ENCODE data around the gene PTEN. TPM values are rescaled to one million over a fixed set of nuclear protein-coding genes. Genes with fewer than 3 reads are reported as not detected.
"Not testable (repeated sequence)": the region's sequence is repeated elsewhere in the genome, so short reads cannot be mapped to it uniquely, and the experiment has no call there.

The PTEN gene
- total RNA-seq, 2 donors from 2014 or later = 49.8 to 75.3 TPM

- not testable (repeated sequence) for H3K27me3 Mint-ChIP-seq; H3K9me3 Mint-ChIP-seq; ATAC-seq; DNase-seq (ENCODE audit: low spot score); H3K36me3 Mint-ChIP-seq; H3K4me3 Mint-ChIP-seq; H3K27ac Mint-ChIP-seq
- peaks cover 11 to 13% of the 10 kb centered on the region in 2 donors for H3K4me1 Mint-ChIP-seq (ENCODE audit: low read depth in 2 of 2)
Measured at GRCh38 chr10:87855247-87855646, 8.2 kb upstream of the PTEN start.

GRCh38 chr10:87855665-87856064 is 7.8 kb upstream of the PTEN start:
- not testable (repeated sequence) for H3K36me3 Mint-ChIP-seq; H3K27ac Mint-ChIP-seq; DNase-seq (ENCODE audit: low spot score); H3K9me3 Mint-ChIP-seq; H3K27me3 Mint-ChIP-seq; ATAC-seq; H3K4me3 Mint-ChIP-seq
- peaks cover 14% of the 10 kb centered on the region in 2 donors for H3K4me1 Mint-ChIP-seq (ENCODE audit: low read depth in 2 of 2)

GRCh38 chr10:87860156-87860795 is 3.1 kb upstream of the PTEN start:
- peaks cover 7% of the 10 kb centered on the region for H3K36me3 Mint-ChIP-seq
- peaks cover 37 to 39% of the 10 kb centered on the region in 2 donors for H3K4me1 Mint-ChIP-seq (ENCODE audit: low read depth in 2 of 2)
- DNase-seq (ENCODE audit: low spot score) = no peak
- H3K27me3 Mint-ChIP-seq = no peaks in the 10 kb centered on the region
- H3K27ac Mint-ChIP-seq = no peak overlapping the region
- H3K4me3 Mint-ChIP-seq = no peak overlapping the region
- H3K9me3 Mint-ChIP-seq = no peaks in the 10 kb centered on the region
- ATAC-seq = no peak

DNA sequence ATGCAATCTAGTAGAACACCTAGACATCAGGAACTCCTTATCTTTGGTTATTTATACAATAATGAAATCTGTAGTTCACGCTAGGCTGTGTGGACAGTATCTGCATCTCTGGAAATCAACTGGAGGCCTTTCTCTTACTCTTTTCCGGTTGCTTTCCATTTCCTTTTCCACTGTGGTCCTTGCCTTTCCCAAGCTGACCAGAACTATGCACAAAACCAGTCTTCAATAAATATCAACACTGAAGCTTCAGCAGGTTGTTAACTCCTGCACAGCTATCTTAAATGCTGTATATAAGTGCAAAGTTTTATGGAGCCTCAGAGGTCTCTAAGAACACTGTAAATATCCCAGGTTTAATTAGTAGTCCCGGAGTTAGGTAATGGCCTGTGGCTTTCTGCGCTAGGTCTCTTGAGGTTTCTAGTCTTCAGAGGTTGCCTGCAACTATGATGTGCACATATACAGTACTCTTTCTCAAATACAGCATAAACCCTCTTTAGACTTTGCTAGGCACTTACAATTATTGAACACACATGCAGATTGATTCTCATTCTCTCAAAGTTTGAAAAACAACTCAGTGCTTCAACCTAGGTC is 2.5 kb upstream of the PTEN start:
- no peak for ATAC-seq
- Mint-ChIP-seq H3K36me3 (peaks cover 7% of the 10 kb centered on the region), H3K4me3 (peak overlapping the region; percentile 99), H3K4me1 (ENCODE audit: low read depth in 2 of 2) (peaks cover 39% of the 10 kb centered on the region in 2 donors), H3K27ac (peak overlapping the region; percentile 93), H3K27me3 (no peaks in the 10 kb centered on the region), H3K9me3 (no peaks in the 10 kb centered on the region)
- DNase-seq (ENCODE audit: low spot score) = no peak

- no peaks in the 10 kb centered on the region for H3K27me3 Mint-ChIP-seq
- H3K4me3 Mint-ChIP-seq = peak overlapping the region; percentile 99
- DNase-seq (ENCODE audit: low spot score) (peak; percentile 81), ATAC-seq (peak; percentile 37 to 66)
- H3K36me3 Mint-ChIP-seq = peaks cover 8% of the 10 kb centered on the region
- H3K27ac Mint-ChIP-seq = peak overlapping the region; percentile 93
- no peaks in the 10 kb centered on the region for H3K9me3 Mint-ChIP-seq
- H3K4me1 Mint-ChIP-seq (ENCODE audit: low read depth in 2 of 2) = peaks cover 41 to 45% of the 10 kb centered on the region in 2 donors
Measured at GRCh38 chr10:87861566-87861952, 1.9 kb upstream of the PTEN start.

DNA sequence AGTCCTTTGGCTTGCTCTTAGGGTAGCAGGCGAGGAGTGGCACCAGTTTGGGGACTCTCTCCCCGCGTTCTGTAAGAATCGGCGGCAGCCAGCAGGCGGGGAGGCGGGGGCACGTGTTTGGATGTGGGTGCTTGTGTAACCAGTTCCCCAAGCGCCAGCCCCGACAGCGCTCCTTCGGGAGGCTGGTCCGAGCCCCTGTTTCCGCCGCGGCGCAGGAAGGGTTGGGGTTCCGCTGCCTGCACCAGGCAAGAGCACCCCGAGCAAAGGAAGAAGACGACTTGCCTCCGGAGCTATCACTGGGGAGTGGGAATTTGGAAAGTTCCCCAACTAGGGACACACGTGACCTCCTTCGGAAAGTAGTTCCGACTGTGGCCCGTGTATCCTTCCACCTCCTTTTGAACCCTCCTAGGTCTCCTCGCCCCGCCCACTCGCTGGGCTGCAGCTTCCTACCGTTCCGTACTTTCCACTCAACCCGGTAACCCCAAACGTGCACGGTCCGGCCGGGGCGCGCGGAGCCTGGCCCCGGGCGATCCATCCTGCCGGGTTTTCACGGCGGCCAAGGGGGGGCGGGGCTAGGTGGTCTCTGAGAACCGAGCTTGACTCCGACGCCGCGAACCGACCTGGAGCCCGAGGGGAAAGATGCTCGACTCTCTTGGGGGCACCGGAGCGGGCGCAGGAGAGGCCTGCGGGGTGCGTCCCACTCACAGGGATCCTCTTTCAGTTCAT is 1.3 kb upstream of the PTEN start:
- peaks cover 11% of the 10 kb centered on the region for H3K36me3 Mint-ChIP-seq
- peak; percentile 93 for DNase-seq (ENCODE audit: low spot score)
- peaks cover 45 to 50% of the 10 kb centered on the region in 2 donors for H3K4me1 Mint-ChIP-seq (ENCODE audit: low read depth in 2 of 2)
- no peaks in the 10 kb centered on the region for H3K9me3 Mint-ChIP-seq
- no peaks in the 10 kb centered on the region for H3K27me3 Mint-ChIP-seq
- peak overlapping the region; percentile 93 for H3K27ac Mint-ChIP-seq
- ATAC-seq = peak; percentile 81 to 86
- H3K4me3 Mint-ChIP-seq = peak overlapping the region; percentile 99

- ATAC-seq = peak; percentile 48 to 50
- H3K36me3 Mint-ChIP-seq = peaks cover 11% of the 10 kb centered on the region
- H3K27ac Mint-ChIP-seq = peak overlapping the region; percentile 93
- peak overlapping the region; percentile 99 for H3K4me3 Mint-ChIP-seq
- H3K27me3 Mint-ChIP-seq = no peaks in the 10 kb centered on the region
- H3K4me1 Mint-ChIP-seq (ENCODE audit: low read depth in 2 of 2) = peaks cover 45 to 55% of the 10 kb centered on the region in 2 donors
- DNase-seq (ENCODE audit: low spot score) = peak; percentile 76
- no peaks in the 10 kb centered on the region for H3K9me3 Mint-ChIP-seq
Measured at GRCh38 chr10:87862679-87863052, 759 bp upstream of the PTEN start.

DNA sequence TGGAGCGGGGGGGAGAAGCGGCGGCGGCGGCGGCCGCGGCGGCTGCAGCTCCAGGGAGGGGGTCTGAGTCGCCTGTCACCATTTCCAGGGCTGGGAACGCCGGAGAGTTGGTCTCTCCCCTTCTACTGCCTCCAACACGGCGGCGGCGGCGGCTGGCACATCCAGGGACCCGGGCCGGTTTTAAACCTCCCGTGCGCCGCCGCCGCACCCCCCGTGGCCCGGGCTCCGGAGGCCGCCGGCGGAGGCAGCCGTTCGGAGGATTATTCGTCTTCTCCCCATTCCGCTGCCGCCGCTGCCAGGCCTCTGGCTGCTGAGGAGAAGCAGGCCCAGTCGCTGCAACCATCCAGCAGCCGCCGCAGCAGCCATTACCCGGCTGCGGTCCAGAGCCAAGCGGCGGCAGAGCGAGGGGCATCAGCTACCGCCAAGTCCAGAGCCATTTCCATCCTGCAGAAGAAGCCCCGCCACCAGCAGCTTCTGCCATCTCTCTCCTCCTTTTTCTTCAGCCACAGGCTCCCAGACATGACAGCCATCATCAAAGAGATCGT is 598 bp downstream of the PTEN start:
- not testable (repeated sequence) for ATAC-seq, H3K9me3 Mint-ChIP-seq, H3K27me3 Mint-ChIP-seq
- H3K4me1 Mint-ChIP-seq (ENCODE audit: low read depth in 2 of 2) = peaks cover 51 to 64% of the 10 kb centered on the region in 2 donors
- peak overlapping the region; percentile 93 to 95 for H3K27ac Mint-ChIP-seq
- H3K4me3 Mint-ChIP-seq = peak overlapping the region; percentile 99
- peak; percentile 60 for DNase-seq (ENCODE audit: low spot score)
- peaks cover 11% of the 10 kb centered on the region for H3K36me3 Mint-ChIP-seq

GRCh38 chr10:87864496-87865059 is 1.2 kb downstream of the PTEN start:
- no peak for DNase-seq (ENCODE audit: low spot score)

DNA sequence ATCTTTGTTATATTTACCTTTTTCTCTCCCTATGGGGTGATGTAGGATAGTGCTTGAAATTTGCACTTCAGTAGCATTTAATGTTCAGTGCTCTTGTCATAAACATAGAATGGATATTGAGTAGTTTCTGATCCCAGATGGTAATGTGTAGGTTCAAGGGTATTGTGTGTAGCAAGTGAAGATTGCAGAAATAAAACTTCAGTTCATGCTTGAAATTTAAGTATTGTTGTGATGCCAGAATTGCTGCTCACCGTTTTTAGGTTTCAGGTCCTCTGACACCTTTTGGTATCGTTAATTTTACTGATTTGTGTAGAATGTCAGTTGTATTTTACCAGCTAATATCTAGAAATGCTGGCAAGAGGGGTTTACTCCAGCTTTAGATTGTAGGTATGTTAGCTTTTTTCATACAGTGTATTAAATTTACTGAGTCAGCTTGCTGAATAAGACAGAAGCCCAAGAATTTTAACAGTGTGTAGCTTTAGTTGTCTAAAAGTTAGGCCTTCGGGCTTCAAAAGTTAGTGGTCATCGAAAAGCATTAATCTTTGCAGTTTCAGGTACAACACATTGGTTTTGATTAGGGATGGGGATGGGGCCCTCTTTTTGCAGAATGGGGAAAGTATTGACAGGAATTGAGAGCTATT is 1.9 kb downstream of the PTEN start:
- DNase-seq (ENCODE audit: low spot score) (no peak), ATAC-seq (no peak)
- H3K4me1 Mint-ChIP-seq (ENCODE audit: low read depth in 2 of 2) = peaks cover 48 to 69% of the 10 kb centered on the region in 2 donors
- H3K27me3 Mint-ChIP-seq = no peaks in the 10 kb centered on the region
- peak overlapping the region; percentile 99 for H3K4me3 Mint-ChIP-seq
- H3K36me3 Mint-ChIP-seq = peaks cover 11% of the 10 kb centered on the region
- peak overlapping the region; percentile 90 to 95 for H3K27ac Mint-ChIP-seq
- no peaks in the 10 kb centered on the region for H3K9me3 Mint-ChIP-seq

More at GRCh38 chr10:87864496-87865059, 1.2 kb downstream of the PTEN start:
- H3K27me3 Mint-ChIP-seq = no peaks in the 10 kb centered on the region
- H3K4me3 Mint-ChIP-seq = peak overlapping the region; percentile 99
- H3K9me3 Mint-ChIP-seq = no peaks in the 10 kb centered on the region
- H3K36me3 Mint-ChIP-seq = peaks cover 11% of the 10 kb centered on the region
- peaks cover 51 to 64% of the 10 kb centered on the region in 2 donors for H3K4me1 Mint-ChIP-seq (ENCODE audit: low read depth in 2 of 2)
- no peak for ATAC-seq
- H3K27ac Mint-ChIP-seq = peak overlapping the region; percentile 90 to 95

DNA sequence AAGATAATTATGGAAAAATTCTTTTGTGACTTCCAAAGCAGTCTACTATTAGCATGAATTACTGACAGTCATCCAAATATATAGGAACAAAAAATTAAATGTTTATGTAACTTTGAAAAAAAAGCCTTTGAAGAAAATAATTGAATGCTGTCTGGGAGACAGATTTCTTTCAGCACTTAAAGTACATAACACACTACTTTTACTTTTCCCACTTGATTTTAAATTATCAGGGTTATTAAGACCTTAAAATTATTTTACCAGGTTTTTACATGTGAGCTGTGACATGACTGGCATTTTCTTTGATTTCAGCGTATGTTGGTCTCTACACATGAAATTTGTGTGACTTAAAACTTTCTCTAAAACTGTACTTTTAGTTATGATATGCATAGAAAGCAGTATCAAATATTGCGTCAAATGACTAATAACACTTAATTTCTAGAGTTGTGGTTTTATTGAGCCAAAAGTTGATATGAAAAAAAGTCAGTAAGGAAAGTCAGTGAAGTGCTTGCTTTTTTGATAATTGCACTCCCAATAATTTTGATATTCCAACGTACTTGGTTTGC is 3.1 kb downstream of the PTEN start:
- H3K36me3 Mint-ChIP-seq = peaks cover 11% of the 10 kb centered on the region
- H3K9me3 Mint-ChIP-seq = no peaks in the 10 kb centered on the region
- no peaks in the 10 kb centered on the region for H3K27me3 Mint-ChIP-seq
- DNase-seq (ENCODE audit: low spot score) (no peak), ATAC-seq (no peak)
- H3K4me1 Mint-ChIP-seq (ENCODE audit: low read depth in 2 of 2) = peaks cover 46 to 70% of the 10 kb centered on the region in 2 donors
- H3K4me3 Mint-ChIP-seq = peak overlapping the region; percentile 99
- H3K27ac Mint-ChIP-seq = peak overlapping the region; percentile 78 to 90

GRCh38 chr10:87867453-87867852 is 4.0 kb downstream of the PTEN start:
- H3K4me1 Mint-ChIP-seq (ENCODE audit: low read depth in 2 of 2) = peaks cover 36 to 66% of the 10 kb centered on the region in 2 donors

DNA sequence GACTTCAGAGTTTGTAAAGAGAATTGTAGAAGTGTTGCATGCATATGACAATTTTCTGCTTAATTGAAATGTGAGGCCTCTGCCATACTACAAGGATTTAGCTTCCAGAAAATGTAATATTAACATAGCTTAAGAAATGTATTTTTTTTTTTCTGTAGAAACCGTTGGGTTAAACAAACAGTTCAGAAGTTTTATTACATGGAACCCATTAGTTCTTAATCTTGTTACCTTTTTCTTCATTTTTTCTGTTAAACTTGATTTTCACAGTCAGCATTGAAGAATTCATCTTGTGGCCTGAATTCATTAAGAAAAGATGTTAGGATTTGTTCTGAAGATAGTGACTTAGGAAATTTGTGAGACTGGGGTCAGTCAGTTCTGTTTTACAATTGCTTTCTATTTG is 4.9 kb downstream of the PTEN start:
- ATAC-seq (no peak), DNase-seq (ENCODE audit: low spot score) (no peak)
- no peaks in the 10 kb centered on the region for H3K9me3 Mint-ChIP-seq
- peak overlapping the region; percentile 31 for H3K4me3 Mint-ChIP-seq
- H3K36me3 Mint-ChIP-seq = peaks cover 11% of the 10 kb centered on the region
- no peak overlapping the region for H3K27ac Mint-ChIP-seq
- no peaks in the 10 kb centered on the region for H3K27me3 Mint-ChIP-seq
- peaks cover 32 to 66% of the 10 kb centered on the region in 2 donors for H3K4me1 Mint-ChIP-seq (ENCODE audit: low read depth in 2 of 2)

More at GRCh38 chr10:87867453-87867852, 4.0 kb downstream of the PTEN start:
- peak overlapping the region in 1 of 2 donors; percentile 78 for H3K27ac Mint-ChIP-seq
- no peaks in the 10 kb centered on the region for H3K9me3 Mint-ChIP-seq
- no peaks in the 10 kb centered on the region for H3K27me3 Mint-ChIP-seq
- H3K36me3 Mint-ChIP-seq = peaks cover 11% of the 10 kb centered on the region
- ATAC-seq (no peak), DNase-seq (ENCODE audit: low spot score) (no peak)
- H3K4me3 Mint-ChIP-seq = peak overlapping the region; percentile 99

Measured in natural killer cell treated with Interleukin-12 subunit alpha and Interleukin-12 subunit beta and Interleukin-15 and Interleukin-18, amount 100 ng/mL, for 72 hours (primary cell).